Activated CD8-positive, alpha-beta memory T cell treated with anti-CD3 and anti-CD28 coated beads, Interleukin-2, amount 10 ng/mL, durations not matched to agents 7 days and 5 days (primary cell): Measurements from ENCODE around the gene UTP14C. TPM values are rescaled to one million over a fixed set of nuclear protein-coding genes. Genes with fewer than 3 reads are reported as not detected.

ENCODE experiments used
- ATAC-seq: fragments of 150-1000 bp; cut with Tn5 transposase; one replicate; pipeline ENCODE4 v1.10.0; 2021; ENCODE audit warnings: moderate library complexity
- CTCF ChIA-PET: fragments of 350-600 bp; sonication (Branson Sonifier 250); formaldehyde crosslinking; loops from one replicate; lab custom pipeline; 2021; ENCODE audit warnings: antibody characterized with exemption; lab: Charles Lee
- DNase-seq: peaks from one replicate; pipeline ENCODE4 v3.0.0-alpha.2; 2020
- H3K27ac Mint-ChIP-seq: one replicate; pipeline ENCODE4 v1.8.0; 2021; ENCODE audit warnings: mild to moderate bottlenecking, mixed read lengths
- H3K27me3 Mint-ChIP-seq: one replicate; pipeline ENCODE4 v1.8.0; 2021; ENCODE audit warnings: mixed read lengths
- H3K36me3 Mint-ChIP-seq: one replicate; pipeline ENCODE4 v1.8.0; 2021; ENCODE audit warnings: mild to moderate bottlenecking, mixed read lengths
- H3K4me1 Mint-ChIP-seq: one replicate; pipeline ENCODE4 v1.8.0; 2021; ENCODE audit warnings: mixed read lengths
- H3K4me3 Mint-ChIP-seq: one replicate; pipeline ENCODE4 v1.8.0; 2021; ENCODE audit warnings: mild to moderate bottlenecking, moderate library complexity, mixed read lengths
- H3K9me3 Mint-ChIP-seq: one replicate; pipeline ENCODE4 v1.8.0; 2022; ENCODE audit warnings: low read depth, mixed read lengths
- total RNA-seq, 2 experiments: library from RNA; stranded (reverse); gene quantifications; one replicate each; pipeline ENCODE4 v1.2.3, GENCODE V29; 2021

UTP14C gene
- total RNA-seq, 2 experiments from 2014 or later, result 8.7 to 11.5 TPM

DNA sequence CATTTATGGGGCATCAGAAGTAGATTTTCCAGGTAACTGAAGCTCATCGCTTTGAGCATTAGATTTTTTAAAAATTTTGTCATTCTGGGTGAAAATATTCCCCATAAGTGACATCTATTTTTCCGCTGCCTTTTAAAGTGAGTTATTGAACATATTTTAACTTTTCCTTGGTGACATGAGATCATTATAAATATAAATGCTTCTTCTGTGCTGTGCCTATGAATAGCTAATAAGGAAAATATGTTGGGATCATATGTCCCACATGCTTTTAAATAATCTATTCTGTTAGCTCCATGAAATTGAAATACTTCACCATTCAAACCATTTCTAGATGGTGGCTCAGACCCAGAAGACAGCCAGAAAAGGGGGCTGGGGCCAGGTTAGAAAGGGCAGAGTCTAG, 27.3 kb upstream of the UTP14C start:
- CTCF ChIA-PET, result interaction anchor here (2.9 kb wide), 1 partner anchor 131 kb away, joined by 13 read pairs; the partner anchor contains the start of gene NEK5
- Mint-ChIP-seq H3K27me3 (peaks cover 29% of the 10 kb centered on the region), H3K36me3 (no peaks in the 10 kb centered on the region), H3K4me3 (no peak overlapping the region), H3K4me1 (peaks cover 8% of the 10 kb centered on the region), H3K9me3 (no peaks in the 10 kb centered on the region), H3K27ac (no peak overlapping the region)
- ATAC-seq (no peak), DNase-seq (no peak)

GRCh38 chr13:51997641-51998330, 26.7 kb upstream of the UTP14C start:
- H3K4me3 Mint-ChIP-seq, result no peak overlapping the region
- H3K36me3 Mint-ChIP-seq, result no peaks in the 10 kb centered on the region
- H3K27ac Mint-ChIP-seq, result no peak overlapping the region
- CTCF ChIA-PET, result interaction anchor here (1.2 to 2.9 kb wide), 2 partner anchors 122 to 130 kb away, joined by 3 to 13 read pairs; partner anchors contain the start of gene NEK5
- H3K9me3 Mint-ChIP-seq, result no peaks in the 10 kb centered on the region
- DNase-seq (no peak), ATAC-seq (no peak)
- H3K27me3 Mint-ChIP-seq, result peaks cover 29% of the 10 kb centered on the region
- peaks cover 8% of the 10 kb centered on the region for H3K4me1 Mint-ChIP-seq

DNA sequence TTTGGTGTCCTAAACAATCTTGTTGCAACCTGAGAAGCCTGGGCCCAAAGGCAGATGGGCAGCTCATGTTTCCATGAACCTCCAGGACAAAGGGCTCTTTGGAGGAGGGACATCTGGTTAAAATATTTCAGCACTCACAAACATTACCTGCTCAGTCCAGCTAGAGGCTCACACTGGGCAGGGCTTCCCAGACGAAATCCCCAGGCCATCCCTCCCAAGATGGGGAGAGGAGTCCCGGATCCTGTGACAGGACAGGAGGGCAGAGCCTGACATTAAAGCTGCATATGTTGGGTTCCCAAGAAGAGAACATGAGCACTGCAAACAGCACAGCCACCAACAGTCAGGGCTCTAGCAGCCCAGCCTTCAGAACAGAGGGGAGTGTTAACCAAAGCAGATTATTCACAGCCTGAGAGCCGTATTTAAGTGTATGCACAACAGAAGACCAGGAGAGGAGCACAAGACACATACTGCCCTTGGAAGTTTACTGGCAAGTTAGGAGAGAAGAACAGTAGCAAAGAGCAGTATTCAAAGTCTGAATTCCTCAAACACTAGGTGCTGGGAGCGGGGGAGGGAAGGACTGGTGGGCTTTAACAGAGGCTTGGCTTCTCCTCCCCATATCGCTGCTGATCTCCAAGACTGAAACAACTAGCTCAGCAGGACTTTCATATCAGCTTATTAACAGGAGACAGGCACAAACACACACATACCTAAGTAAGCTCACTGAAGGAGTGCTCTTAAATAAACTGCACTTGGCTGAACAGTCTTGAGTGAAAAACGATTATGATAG, 25.6 kb upstream of the UTP14C start:
- DNase-seq (no peak), ATAC-seq (no peak)
- Mint-ChIP-seq H3K4me1 (peaks cover 8% of the 10 kb centered on the region), H3K27ac (no peak overlapping the region), H3K4me3 (no peak overlapping the region), H3K36me3 (no peaks in the 10 kb centered on the region), H3K27me3 (peaks cover 25% of the 10 kb centered on the region), H3K9me3 (no peaks in the 10 kb centered on the region)
- CTCF ChIA-PET, result interaction anchor here (1.2 to 2.9 kb wide), 2 partner anchors 121 to 129 kb away, joined by 3 to 13 read pairs; partner anchors contain the start of gene NEK5

DNA sequence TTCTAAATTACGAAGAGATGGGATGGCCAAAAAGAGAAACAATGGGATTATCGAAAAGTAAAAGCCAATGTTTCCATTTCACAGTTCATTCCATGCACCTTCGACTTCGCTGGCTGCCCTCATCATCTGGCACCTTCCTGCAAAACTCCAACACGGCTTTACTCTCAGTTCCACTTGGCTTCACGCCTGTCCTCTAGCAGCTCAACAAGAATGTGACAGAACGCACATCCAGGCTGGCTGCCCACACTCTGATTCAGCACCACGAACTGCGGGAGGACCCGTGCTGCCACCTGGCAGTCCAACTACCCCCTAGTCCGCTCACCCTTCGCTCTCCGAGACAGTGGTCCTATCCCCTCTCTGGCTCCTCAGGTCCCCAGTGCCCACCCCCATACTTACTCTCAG, 25.0 kb upstream of the UTP14C start:
- ATAC-seq (no peak), DNase-seq (no peak)
- no peaks in the 10 kb centered on the region for H3K9me3 Mint-ChIP-seq
- H3K4me3 Mint-ChIP-seq, result no peak overlapping the region
- H3K4me1 Mint-ChIP-seq, result peaks cover 8% of the 10 kb centered on the region
- CTCF ChIA-PET, result interaction anchor here (1.4 to 5.3 kb wide), 4 partner anchors 13 to 451 kb away, joined by 4 to 22 read pairs (median 10); partner anchors contain the start of genes ALG11, ATP7B, NEK5 and VPS36
- H3K36me3 Mint-ChIP-seq, result no peaks in the 10 kb centered on the region
- peaks cover 24% of the 10 kb centered on the region for H3K27me3 Mint-ChIP-seq
- H3K27ac Mint-ChIP-seq, result no peak overlapping the region

DNA sequence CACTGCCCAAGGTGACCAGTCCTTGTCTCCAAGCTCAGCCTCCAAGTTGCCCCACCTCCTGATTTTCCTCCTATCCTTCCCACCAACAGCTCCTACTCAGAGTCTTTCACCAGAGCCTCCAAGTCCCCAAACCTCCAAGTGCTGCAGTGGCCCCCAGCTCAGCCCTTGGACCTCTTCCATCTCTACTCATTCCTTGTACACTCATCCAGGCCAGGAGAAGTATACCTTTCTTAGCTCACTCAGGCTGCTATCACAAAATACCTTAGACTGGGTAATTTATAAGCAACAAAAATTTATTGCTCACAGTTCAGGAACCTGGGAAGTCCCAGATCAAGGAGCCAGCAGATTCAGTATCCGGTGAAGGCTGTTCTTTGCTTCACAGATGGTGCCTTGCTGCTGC, 24.6 kb upstream of the UTP14C start:
- CTCF ChIA-PET, result interaction anchor here (1.2 to 5.3 kb wide), 4 partner anchors 12 to 451 kb away, joined by 3 to 22 read pairs (median 5); partner anchors contain the start of genes ALG11, ATP7B, NEK5 and VPS36
- Mint-ChIP-seq H3K9me3 (no peaks in the 10 kb centered on the region), H3K4me1 (peaks cover 8% of the 10 kb centered on the region), H3K27me3 (peaks cover 24% of the 10 kb centered on the region), H3K27ac (no peak overlapping the region), H3K4me3 (no peak overlapping the region), H3K36me3 (no peaks in the 10 kb centered on the region)
- no peak for DNase-seq
- no peak for ATAC-seq

DNA sequence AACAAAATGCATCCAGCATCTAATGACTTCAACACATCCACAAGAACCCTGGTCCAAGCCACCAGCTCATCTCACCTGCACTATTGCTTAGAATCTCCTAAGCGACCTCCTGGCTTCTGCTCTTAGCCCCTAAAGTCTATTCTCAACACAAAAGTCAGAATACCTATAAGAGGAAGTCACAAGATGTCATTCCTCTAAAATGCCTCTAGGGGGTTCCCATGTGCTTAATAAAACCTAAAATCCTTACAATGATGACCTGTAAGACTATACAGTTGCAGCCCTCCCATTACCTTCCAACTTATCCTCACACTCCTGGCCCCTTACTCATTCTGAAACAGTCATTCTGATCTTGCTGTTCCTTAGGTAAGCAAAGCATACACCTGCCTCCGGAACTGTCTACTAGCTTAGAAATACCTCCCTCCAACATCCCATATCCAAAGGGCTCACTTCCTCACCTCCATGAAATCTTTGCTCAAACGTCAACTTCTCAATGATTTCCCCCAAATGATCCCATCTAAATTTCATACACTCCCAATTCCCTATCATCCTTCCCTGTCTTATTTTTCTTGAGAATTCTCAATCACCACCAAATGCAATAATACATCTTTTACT, 23.3 kb upstream of the UTP14C start:
- no peak for DNase-seq
- Mint-ChIP-seq H3K36me3 (no peaks in the 10 kb centered on the region), H3K4me1 (peaks cover under 1% of the 10 kb centered on the region), H3K27me3 (peaks cover 23% of the 10 kb centered on the region), H3K4me3 (no peak overlapping the region), H3K27ac (no peak overlapping the region), H3K9me3 (no peaks in the 10 kb centered on the region)
- CTCF ChIA-PET, result interaction anchor here (1.2 to 5.3 kb wide), 6 partner anchors 9 to 193 kb away, joined by 3 to 22 read pairs (median 6); partner anchors contain the start of genes ALG11, ATP7B and NEK5
- peak; percentile 82 for ATAC-seq

- no peak for ATAC-seq
- no peaks in the 10 kb centered on the region for H3K4me1 Mint-ChIP-seq
- CTCF ChIA-PET, result interaction anchor here (0.9 to 5.3 kb wide), 4 partner anchors 10 to 126 kb away, joined by 3 to 22 read pairs (median 8); partner anchors contain the start of genes ALG11 and NEK5
These were observed 22.1 kb upstream of the UTP14C start for GRCh38 chr13:52002361-52002760.

GRCh38 chr13:52003541-52003940, 20.9 kb upstream of the UTP14C start:
- Mint-ChIP-seq H3K27me3 (peaks cover 28% of the 10 kb centered on the region), H3K36me3 (no peaks in the 10 kb centered on the region), H3K4me3 (no peak overlapping the region), H3K9me3 (no peaks in the 10 kb centered on the region), H3K27ac (no peak overlapping the region), H3K4me1 (no peaks in the 10 kb centered on the region)
- ATAC-seq, result no peak
- CTCF ChIA-PET, result interaction anchor here (2.6 to 5.3 kb wide), 2 partner anchors 11 to 125 kb away, joined by 9 to 22 read pairs; partner anchors contain the start of gene NEK5
- DNase-seq, result no peak

More at GRCh38 chr13:52002361-52002760, 22.1 kb upstream of the UTP14C start:
- no peak overlapping the region for H3K4me3 Mint-ChIP-seq
- no peak for DNase-seq
- H3K27me3 Mint-ChIP-seq, result peaks cover 26% of the 10 kb centered on the region
- H3K36me3 Mint-ChIP-seq, result no peaks in the 10 kb centered on the region
- H3K9me3 Mint-ChIP-seq, result no peaks in the 10 kb centered on the region
- H3K27ac Mint-ChIP-seq, result no peak overlapping the region

- DNase-seq, result no peak
- Mint-ChIP-seq H3K4me3 (no peak overlapping the region), H3K27me3 (peaks cover 33% of the 10 kb centered on the region), H3K27ac (no peak overlapping the region), H3K36me3 (no peaks in the 10 kb centered on the region), H3K4me1 (no peaks in the 10 kb centered on the region), H3K9me3 (no peaks in the 10 kb centered on the region)
- CTCF ChIA-PET, result interaction anchor here (0.8 to 5.3 kb wide), 3 partner anchors 8 to 446 kb away, joined by 3 to 22 read pairs (median 4); partner anchors contain the start of genes NEK5 and VPS36
- no peak for ATAC-seq
These were observed 19.9 kb upstream of the UTP14C start for GRCh38 chr13:52004511-52005170.

GRCh38 chr13:52005841-52006522, 18.5 kb upstream of the UTP14C start:
- no peak for DNase-seq
- H3K36me3 Mint-ChIP-seq, result no peaks in the 10 kb centered on the region
- CTCF ChIA-PET, result no interaction called here
- no peak overlapping the region for H3K27ac Mint-ChIP-seq
- no peak for ATAC-seq
- peaks cover 3% of the 10 kb centered on the region for H3K4me1 Mint-ChIP-seq
- no peak overlapping the region for H3K4me3 Mint-ChIP-seq
- no peaks in the 10 kb centered on the region for H3K9me3 Mint-ChIP-seq
- H3K27me3 Mint-ChIP-seq, result peaks cover 39% of the 10 kb centered on the region

DNA sequence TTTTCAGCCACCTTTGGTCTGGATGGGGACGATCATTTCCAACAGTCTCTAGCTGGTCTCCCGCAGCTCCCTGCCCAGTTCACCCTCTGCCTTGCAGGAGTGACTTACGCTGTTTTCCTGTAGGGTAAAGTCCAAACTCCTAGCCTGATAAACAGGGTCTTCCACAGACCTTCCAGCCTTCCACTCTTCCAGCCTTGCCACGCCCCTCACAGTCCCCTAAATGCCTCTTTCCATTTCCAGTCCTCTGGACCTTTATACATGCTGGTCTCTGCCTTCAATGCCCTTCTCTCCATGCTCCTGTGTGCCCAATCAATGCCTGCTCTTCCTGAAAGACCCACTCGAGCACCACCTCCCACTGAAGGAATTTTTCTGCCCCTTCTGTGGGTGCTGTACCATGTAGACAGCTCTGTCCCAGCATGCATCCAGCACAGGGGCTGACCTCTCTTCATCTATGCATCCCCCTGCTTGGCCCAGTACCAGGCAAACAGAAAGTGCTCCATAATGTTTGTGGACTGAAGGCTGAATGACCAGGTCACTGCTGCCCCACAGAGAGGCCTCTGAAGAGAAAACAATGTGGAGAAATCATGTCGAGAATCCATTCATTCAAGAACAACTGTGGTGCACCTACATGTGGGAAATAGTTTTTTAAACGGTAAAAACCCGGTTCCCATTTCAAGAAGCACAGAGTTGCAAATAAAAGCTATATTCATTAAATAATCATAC, 17.8 kb upstream of the UTP14C start:
- Mint-ChIP-seq H3K4me3 (no peak overlapping the region), H3K4me1 (peaks cover 6% of the 10 kb centered on the region), H3K36me3 (no peaks in the 10 kb centered on the region), H3K27me3 (peaks cover 39% of the 10 kb centered on the region), H3K27ac (no peak overlapping the region), H3K9me3 (no peaks in the 10 kb centered on the region)
- no peak for DNase-seq
- CTCF ChIA-PET, result no interaction called here
- ATAC-seq, result no peak
